ENCODE results near the gene DBT. TPM values are rescaled to one million over a fixed set of nuclear protein-coding genes. Genes with fewer than 3 reads are reported as not detected.

Gene DBT
- total and polyA plus RNA-seq, 2 of the 13 experiments (the other 11 are each of a cell fraction or from before 2014, with no cell fraction given): 3.3 to 10.2 TPM

- TF ChIP-seq, protein P1, sequence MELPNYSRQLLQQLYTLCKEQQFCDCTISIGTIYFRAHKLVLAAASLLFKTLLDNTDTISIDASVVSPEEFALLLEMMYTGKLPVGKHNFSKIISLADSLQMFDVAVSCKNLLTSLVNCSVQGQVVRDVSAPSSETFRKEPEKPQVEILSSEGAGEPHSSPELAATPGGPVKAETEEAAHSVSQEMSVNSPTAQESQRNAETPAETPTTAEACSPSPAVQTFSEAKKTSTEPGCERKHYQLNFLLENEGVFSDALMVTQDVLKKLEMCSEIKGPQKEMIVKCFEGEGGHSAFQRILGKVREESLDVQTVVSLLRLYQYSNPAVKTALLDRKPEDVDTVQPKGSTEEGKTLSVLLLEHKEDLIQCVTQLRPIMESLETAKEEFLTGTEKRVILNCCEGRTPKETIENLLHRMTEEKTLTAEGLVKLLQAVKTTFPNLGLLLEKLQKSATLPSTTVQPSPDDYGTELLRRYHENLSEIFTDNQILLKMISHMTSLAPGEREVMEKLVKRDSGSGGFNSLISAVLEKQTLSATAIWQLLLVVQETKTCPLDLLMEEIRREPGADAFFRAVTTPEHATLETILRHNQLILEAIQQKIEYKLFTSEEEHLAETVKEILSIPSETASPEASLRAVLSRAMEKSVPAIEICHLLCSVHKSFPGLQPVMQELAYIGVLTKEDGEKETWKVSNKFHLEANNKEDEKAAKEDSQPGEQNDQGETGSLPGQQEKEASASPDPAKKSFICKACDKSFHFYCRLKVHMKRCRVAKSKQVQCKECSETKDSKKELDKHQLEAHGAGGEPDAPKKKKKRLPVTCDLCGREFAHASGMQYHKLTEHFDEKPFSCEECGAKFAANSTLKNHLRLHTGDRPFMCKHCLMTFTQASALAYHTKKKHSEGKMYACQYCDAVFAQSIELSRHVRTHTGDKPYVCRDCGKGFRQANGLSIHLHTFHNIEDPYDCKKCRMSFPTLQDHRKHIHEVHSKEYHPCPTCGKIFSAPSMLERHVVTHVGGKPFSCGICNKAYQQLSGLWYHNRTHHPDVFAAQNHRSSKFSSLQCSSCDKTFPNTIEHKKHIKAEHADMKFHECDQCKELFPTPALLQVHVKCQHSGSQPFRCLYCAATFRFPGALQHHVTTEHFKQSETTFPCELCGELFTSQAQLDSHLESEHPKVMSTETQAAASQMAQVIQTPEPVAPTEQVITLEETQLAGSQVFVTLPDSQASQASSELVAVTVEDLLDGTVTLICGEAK (IDR thresholded peaks at IDR 0.05): no peak
- TF ChIP-seq, protein P1 (CRISPR knock-in tag; IDR thresholded peaks at IDR 0.05): no peak
- TF ChIP-seq SNAPC2 (CRISPR knock-in tag; IDR thresholded peaks at IDR 0.05): peak; percentile 59; the same call in 1 of the 2 replicates
- no peak for TF ChIP-seq TBX3 (IDR thresholded peaks at IDR 0.05; ENCODE audit: borderline replicate concordance)
- TF ChIP-seq MLX (CRISPR knock-in tag; IDR thresholded peaks at IDR 0.05): no peak
- peak; percentile 84; the same call in 1 of the 2 replicates for TF ChIP-seq STAT6 (CRISPR knock-in tag; IDR thresholded peaks at IDR 0.05; ENCODE audit: borderline replicate concordance)
- TF ChIP-seq SATB2 (CRISPR knock-in tag; IDR thresholded peaks at IDR 0.05): 0 out of 2 replicates have a peak, but pooled peaks have one; percentile 76
- TF ChIP-seq PHF21A (CRISPR knock-in tag; IDR thresholded peaks at IDR 0.05): no peak; the same call in 1 of the 2 replicates
- no peak for TF ChIP-seq ZNF282 (IDR thresholded peaks at IDR 0.05; ENCODE audit: partially characterized antibody)
- no peak for TF ChIP-seq ZEB1 (IDR thresholded peaks at IDR 0.05; ENCODE audit: insufficient replicate concordance, low read depth)
- no peak for TF ChIP-seq RARG (CRISPR knock-in tag; IDR thresholded peaks at IDR 0.05; ENCODE audit: low read depth)
- TF ChIP-seq, protein P2, sequence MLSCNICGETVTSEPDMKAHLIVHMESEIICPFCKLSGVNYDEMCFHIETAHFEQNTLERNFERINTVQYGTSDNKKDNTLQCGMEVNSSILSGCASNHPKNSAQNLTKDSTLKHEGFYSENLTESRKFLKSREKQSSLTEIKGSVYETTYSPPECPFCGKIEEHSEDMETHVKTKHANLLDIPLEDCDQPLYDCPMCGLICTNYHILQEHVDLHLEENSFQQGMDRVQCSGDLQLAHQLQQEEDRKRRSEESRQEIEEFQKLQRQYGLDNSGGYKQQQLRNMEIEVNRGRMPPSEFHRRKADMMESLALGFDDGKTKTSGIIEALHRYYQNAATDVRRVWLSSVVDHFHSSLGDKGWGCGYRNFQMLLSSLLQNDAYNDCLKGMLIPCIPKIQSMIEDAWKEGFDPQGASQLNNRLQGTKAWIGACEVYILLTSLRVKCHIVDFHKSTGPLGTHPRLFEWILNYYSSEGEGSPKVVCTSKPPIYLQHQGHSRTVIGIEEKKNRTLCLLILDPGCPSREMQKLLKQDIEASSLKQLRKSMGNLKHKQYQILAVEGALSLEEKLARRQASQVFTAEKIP (CRISPR knock-in tag; IDR thresholded peaks at IDR 0.05; ENCODE audit: borderline replicate concordance): no peak
- no peak for TF ChIP-seq KLF9 (CRISPR knock-in tag; IDR thresholded peaks at IDR 0.05; ENCODE audit: low read depth)
- TF ChIP-seq ZNF101 (CRISPR knock-in tag; IDR thresholded peaks at IDR 0.05; ENCODE audit: borderline replicate concordance, low read depth): no peak
- TF ChIP-seq RBM39 (IDR thresholded peaks at IDR 0.05; ENCODE audit: low read depth, low read length, poor library complexity, severe bottlenecking): peak; percentile 67
Observed at GRCh38 chr1:100265931-100266740, 16.5 kb upstream of the DBT start, which contains the start of gene RTCA (continued).
